Measurements from ENCODE around the gene MLF2.

MLF2 gene

DNA sequence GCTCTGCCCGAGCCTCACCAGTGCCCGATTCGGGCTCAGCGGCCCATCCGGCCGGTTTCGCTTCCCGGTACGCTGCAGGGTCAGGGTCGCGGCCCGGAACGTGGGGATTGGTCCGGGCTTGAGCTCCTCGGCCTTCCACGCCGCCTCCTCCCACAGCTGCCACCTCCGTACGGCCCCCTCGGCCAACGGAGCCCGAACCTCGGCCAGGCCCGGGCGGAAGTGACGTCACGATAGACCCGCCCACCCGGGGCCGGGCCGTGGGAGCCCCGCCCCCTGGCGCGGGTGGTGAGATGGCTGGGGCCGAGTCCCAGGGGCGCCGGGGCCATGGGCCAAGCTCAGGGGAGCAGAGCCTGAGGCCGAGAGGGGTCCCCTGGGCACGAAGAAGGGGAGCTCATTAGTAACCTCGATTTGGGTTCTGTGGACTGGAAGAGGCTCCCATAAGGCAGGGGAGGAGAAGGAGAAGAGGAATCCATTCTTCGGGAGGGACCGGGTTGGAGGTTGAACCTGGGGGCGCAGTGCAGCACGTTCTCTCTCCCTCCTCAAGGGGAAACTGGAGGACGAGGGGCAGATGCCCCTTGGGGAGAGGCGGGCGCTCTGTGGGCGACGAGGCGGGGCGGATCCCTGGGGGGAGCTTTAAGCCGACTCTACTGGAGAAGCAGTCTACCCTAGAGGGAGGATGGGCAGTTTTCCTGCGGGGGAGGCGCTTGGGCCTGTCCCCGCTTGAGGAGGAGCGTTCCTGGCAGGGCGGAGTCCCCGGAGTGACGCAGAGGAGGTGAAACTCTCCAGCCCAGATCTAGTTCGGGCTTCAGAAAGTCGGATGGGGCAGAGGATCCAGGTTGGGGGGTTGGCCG lies at the start of gene MLF2:
TSS of gene MLF2 (minus strand) at position 221 of the 851 bp plus-strand sequence. CDS start 807 bp downstream, outside the sequence.
- DNase-seq (ENCODE audit: low read depth) = peak; percentile 97

DNA sequence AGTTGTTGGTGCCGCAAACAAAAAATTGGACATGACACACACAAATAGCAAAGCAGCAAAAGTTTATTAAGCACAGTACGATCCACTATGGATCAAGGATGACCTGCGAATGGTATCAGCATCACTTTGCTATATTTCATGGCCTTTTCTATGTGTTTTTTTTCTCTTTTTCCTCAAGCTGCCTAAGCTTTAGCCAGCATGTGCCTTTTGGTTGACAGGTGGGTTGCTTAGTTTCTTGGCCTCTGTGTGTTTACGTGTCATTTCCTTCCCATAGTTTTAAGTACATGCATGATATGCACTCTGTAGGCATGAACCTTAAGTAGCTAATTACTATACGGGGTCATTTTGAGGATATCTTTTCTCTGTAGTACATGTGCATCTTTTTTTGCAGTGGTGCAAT lies 46.2 kb upstream of the MLF2 start:
- no peak for DNase-seq (ENCODE audit: low read depth)

DNA sequence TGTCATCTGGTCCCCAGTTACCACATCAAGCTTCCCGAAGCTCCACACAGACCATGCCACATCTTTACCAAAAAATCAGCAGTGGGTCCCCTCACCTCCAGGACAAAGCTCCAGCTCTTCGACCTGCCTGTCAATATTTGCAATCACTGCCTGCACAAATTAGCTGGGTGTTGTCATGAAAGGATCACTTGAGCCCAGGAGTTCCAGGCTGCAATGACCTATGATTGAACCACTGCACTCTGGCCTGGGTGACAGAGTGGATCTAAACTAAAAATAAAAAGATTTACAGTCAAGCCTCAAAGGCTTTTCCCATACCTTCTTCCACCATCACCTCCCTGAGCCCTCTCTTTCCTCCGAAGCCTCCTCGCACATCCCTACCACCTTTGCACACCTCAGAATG lies 43.6 kb upstream of the MLF2 start:
- no peak for DNase-seq (ENCODE audit: low read depth)

DNA sequence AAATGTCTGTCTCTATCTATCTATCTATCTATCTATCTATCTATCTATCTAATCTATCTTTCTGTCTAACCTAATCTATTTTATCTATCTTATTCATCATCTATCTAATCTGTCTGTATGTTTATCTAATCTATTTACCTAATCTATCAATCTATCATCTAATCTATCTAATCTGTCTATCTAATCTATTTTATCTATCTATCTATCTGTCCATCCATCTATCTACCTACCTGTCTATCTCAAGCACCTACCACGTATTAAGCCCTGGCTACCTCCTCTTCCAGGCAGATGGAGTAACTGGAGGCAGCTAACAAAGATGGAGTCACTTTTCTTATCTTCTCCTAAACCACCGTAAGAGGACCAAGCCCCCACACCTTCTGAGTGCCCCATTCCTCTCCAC lies 42.1 kb upstream of the MLF2 start:
- no peak for DNase-seq (ENCODE audit: low read depth)

GRCh38 chr12:6792522-6793201 lies 39.7 kb upstream of the MLF2 start:
- DNase-seq (ENCODE audit: low read depth) = no peak

DNA sequence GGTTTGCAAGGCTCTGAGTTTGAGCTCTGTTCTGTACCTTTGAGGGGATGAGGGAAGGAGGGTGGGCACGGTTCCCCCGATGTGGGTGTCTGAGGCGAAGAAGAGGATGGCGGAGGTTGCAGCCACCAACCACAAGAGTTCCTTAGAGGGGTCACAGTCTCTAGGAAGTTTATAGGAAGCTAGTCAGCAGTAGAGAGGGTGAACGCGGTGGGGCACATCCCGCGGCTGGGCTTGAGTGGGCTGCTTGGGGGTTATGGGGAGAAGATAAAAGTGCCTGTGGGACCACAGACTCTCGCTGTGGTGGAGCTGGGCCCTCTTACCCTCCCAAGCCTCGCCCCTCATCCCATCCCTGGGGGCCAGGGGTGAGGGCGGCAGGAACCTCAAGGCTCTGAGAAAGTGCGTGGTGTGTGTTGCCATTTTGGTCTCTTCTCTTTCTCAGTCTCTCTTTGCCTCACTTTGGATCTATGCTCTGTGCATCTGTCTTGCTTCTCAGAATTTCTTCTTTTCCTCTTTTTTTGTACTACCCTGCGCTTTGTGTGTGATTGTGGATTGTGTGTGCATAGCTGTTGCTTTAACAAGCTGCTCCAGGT lies 39.1 kb upstream of the MLF2 start:
- no peak for DNase-seq (ENCODE audit: low read depth)

GRCh38 chr12:6790496-6791150 lies 37.7 kb upstream of the MLF2 start:
- no peak for DNase-seq (ENCODE audit: low read depth)

GRCh38 chr12:6788972-6789924 lies 36.3 kb upstream of the MLF2 start, which contains the start of gene CD4:
TSS of gene CD4 (plus strand) at chr12:6789528. CDS start at chr12:6800139, 10,611 bp downstream.
- peak; percentile 48 for DNase-seq (ENCODE audit: low read depth)

DNA sequence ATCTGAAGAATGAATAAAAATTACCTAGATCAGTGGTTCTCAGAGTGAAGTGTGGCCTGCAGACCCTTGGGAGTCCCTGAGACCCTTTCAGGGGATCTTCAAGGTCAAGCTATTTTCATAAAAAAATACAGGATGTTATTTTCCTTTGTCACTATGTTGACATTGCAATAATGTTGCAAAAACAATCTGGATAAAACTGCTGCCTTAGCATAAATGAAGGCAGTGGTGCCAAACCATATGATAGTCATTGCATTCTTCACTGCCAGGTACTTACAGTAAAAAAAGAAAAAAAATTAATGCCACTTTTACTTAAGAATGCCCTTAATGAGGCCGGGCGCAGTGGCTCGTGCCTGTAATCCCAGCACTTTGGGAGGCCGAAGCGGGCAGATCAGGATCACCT lies 34.4 kb upstream of the MLF2 start:
- DNase-seq (ENCODE audit: low read depth) = no peak

DNA sequence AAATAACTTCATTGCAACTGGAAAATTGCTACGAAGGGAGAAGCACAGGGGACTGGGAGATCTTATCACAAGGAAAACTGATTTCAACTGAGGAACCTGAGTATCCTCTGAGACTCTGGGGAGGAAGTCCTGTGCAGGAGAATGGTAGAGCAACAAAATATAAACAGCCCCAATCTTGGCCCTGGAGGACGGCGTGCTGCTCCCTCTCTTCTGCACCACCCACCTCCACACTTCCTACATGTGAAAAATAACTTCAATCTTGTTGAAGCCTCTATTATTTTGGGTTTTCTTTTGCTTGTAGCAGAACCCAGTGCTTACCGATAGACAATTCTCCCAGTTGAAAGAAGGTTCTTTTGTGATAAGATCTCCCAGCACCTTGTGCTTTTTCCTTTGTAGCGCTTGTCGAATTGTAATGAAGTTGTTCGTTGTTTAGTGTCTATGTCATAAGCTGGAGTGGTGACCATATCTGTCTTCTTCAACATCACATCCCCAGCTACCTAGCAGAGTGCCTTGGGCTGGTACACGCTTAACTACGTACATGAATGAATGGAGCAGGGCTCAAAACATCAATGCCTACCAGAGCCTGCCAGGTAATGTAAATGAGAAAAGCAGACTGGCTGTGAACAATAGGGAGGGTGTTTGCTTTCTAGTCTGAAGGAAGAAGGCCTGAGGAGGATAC lies 33.6 kb upstream of the MLF2 start:
- no peak for DNase-seq (ENCODE audit: low read depth)

- DNase-seq (ENCODE audit: low read depth) = no peak
Observed at GRCh38 chr12:6784761-6785160, 31.8 kb upstream of the MLF2 start.

DNA sequence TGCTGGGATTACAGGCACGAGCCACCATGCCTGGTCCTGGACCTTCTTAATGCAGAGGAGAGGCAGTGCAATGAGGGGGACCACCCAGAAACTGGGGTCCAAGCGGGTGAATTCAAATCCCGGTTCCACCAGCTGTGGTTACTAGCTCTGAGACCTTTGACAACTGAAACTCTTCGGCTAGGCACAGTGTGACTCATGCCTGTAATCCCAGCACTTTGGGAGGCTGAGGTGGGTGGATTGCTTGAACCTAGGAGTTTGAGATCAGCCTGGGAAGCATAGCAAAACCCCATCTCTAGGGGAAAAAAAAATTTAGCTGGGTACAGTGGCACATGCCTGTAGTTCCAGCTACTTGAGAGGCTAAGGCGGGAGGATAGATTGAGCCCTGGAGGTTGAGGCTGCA lies 31.4 kb upstream of the MLF2 start:
- no peak for DNase-seq (ENCODE audit: low read depth)

DNA sequence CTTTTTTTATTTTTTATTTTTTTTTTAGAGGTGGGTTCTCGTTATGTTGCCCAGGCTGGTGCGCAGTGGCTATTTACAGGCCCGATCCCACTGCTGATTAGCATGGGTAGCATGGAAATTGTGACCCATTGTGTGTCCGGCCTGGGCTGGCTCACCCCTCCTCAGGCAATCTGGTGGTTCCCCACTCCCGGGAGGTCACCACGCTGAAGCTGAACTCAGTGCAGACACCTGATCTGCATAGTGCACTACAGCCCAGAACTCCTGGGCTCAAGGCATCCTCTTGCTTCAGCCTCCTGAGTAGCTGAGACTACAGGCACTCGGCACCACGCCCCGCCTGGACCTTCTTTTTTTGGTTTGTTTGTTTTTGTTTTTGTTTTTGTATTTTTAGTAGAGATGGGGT lies 30.9 kb upstream of the MLF2 start:
- no peak for DNase-seq (ENCODE audit: low read depth)

DNA sequence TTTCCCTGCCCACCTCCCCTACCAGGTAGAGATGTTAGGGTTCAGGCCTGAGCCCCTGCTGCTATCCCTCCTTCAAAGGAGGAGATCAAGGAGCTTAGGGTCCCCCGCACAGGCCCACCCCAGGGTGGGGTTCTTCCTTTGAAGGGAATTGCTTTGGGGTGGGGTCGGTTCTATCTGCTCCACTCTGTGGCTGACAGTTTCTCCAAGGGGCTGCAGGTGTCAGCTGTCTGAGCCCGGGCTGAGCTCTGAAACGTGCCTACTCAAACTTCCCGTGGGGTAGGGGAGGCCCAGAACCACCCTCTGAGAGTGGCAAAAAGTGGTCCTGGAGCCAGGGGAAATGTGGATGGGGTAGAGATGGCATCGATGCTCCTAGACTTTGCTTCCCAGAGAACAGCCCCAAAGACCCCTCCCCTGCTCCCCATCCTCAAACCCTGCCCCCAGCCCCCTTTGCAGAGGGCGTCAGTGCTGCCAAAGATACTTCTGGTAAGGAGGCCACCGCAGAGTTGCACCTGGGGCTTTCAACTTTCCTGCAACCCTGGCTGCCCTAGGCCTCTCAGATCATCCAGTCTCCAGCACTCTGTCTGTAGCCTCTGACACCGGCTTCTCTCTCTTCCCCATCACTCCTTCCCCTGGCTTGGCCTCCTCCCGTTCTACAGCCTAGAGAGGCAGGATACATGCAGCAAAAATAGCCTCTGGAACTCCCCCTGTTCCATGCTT lies 30.1 kb upstream of the MLF2 start:
- DNase-seq (ENCODE audit: low read depth) = no peak

- no peak for DNase-seq (ENCODE audit: low read depth)
Observed at GRCh38 chr12:6782119-6782518, 29.2 kb upstream of the MLF2 start.

- DNase-seq (ENCODE audit: low read depth) = no peak
Observed at GRCh38 chr12:6780573-6780972, 27.6 kb upstream of the MLF2 start.

GRCh38 chr12:6779708-6780432 lies 26.9 kb upstream of the MLF2 start:
- no peak for DNase-seq (ENCODE audit: low read depth)

GRCh38 chr12:6778574-6779550 lies 25.9 kb upstream of the MLF2 start:
- DNase-seq (ENCODE audit: low read depth) = peak; percentile 83
